OCI-M1 (cell line): ENCODE measurements around the gene RTBDN.
"Not testable (repeated sequence)": the region's sequence is repeated elsewhere in the genome, so short reads cannot be mapped to it uniquely, and the experiment has no call there.

Experiments
- DNase-seq: peaks from one replicate; lab custom pipeline; 2025; lab: John Stamatoyannopoulos, UW

The RTBDN gene

DNA sequence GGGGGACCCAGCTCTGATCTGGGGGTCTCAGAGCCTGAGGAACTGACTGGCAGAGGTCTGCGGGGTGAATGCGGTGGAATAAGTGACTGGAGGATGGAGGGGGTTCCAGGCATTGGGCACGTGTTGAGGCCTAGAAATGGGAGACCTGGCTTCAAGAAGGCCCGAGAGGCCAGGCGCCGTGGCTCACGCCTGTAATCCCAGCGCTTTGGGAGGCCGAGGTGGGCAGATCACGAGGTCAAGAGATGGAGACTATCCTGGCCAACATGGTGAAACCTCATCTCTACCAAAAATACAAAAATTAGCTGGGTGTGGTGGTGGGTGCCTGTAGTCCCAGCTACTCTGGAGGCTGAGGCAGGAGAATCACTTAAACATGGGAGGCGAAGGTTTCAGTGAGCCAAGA, 16.6 kb downstream of the RTBDN start:
- not testable (repeated sequence) for DNase-seq

DNA sequence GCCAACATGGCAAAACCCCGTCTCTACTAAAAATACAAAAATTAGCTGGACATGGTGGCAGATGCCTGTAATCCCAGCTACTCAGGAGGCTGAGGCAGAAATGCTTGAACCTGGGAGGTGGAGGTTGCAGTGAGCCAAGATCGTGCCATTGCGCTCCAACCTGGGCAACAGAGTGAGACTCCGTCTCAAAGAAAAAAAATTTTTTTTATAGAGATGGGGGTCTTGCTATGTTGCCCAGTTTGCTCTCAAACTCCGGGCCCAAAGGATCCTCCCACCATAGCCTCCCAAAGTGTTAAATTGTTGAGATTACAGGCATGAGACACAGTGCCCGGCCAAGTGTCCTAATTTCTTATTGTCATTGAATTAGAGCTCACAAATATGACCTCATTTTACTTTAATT, 17.2 kb downstream of the RTBDN start:
- DNase-seq, result not testable (repeated sequence)

DNA sequence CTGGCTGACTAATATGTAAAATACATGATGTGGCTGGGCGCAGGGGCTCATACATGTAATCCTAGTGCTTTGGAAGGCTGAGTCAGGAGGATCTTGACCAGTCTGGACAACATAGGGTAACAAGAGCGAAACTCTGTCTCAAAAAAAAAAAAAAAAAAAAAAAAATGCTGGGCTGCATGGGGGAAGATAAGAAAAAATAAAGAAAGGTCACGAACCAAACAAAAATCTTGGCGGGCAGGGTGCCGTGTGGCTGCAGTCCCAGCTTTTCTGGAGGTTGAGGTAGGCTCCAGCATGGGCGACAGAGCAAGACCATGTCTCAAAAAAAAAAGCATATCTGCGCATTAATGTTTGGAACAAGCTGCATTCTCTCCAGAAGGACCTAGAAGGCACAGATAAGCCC, 19.3 kb downstream of the RTBDN start:
- no peak for DNase-seq

DNA sequence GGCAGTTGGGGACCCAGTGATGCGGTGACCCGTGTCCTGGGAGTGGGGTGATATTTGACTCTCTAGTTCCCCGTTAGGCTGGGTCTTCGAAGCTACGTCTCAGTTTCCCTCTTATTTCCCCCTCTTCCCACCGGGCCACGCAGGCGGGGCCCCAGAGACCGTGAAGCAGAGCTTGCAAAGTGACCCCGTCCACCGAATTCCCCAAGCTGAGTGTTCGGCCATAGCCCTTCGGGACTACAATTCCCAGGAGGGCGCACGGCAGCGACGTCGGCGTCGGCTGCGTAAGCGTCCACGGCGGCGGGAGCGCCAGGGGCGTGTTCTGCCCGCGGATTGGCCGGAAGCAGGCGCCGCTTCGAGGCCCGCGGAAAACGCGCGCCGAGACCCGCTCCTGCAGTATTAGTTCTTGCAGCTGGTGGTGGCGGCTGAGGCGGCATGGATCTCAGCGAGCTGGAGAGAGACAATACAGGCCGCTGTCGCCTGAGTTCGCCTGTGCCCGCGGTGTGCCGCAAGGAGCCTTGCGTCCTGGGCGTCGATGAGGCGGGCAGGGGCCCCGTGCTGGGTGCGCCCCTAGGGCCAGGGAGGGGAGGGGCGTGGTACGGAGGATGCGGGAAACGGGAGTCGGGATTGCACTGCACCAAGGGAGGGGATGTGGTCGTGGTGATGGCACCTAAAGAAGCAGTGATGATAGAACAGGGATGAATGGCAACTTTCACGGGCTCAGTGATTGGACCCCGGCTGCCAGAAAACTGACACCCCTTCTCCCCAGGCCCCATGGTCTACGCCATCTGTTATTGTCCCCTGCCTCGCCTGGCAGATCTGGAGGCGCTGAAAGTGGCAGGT, 27.9 kb downstream of the RTBDN start, which contains the start of gene RNASEH2A:
RNASEH2A (plus strand) TSS at position 343 of the 840 bp plus-strand sequence; CDS start at position 433, 90 bp downstream.
- peak; percentile 89 for DNase-seq

DNA sequence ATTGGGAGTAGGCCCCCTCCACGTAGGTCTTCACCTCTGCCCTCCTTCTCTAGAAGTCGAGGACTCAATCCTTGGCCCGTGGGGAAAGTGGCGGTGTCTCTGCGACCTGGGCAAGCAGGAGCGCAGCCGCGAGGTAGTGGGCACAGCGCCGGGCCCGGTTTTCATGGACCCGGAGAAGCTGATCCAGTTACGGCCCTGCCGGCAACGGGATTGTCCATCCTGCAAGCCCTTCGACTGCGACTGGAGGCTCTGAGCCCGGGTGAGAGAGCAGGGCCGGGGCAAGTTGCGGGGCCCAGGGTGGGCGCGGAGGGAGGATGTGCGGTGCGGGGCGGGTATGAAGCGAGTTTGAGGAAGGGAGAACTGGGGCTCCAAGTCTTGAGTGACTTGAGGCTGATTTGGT, 30.3 kb downstream of the RTBDN start:
- no peak for DNase-seq

DNA sequence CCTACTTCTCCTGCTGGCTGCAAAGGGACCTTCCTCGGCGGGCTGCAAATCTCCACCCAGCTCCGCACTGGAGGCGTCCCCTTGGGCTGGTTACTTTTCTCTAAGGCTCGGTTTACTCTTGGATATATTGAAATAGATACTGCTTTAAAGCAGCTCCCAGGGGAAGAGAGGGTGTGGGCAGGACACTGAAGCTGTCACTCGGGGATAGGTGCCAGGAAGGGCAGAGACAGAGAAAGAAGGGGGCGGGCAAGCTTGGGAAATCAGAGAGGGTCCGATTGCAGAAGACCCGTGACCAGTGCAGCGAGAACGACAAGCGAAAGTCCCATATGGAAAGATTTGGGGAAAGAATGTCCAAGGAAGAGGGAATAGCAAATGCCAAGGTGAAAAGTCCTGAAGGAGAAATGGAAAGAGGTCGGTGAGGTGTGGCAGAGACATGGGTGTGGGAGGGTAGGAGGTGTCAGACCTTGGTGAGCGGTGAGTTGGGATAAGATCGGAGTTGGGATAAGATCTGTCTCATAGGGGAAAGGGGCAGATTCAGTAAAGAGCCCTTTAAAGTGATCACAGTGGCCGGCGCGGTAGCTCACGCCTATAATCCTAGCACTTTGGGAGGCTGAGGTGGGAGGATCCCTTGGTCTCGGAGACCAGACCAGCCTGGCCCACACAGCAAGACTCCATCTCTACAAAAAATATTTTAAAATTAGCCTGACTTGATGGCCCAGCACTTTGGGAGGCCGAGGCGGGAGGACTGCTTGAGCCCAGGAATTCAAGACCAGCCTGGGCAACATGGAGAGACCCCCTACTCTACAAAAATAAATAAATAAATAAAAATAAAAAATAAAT, 31.9 kb downstream of the RTBDN start:
- no peak for DNase-seq

DNA sequence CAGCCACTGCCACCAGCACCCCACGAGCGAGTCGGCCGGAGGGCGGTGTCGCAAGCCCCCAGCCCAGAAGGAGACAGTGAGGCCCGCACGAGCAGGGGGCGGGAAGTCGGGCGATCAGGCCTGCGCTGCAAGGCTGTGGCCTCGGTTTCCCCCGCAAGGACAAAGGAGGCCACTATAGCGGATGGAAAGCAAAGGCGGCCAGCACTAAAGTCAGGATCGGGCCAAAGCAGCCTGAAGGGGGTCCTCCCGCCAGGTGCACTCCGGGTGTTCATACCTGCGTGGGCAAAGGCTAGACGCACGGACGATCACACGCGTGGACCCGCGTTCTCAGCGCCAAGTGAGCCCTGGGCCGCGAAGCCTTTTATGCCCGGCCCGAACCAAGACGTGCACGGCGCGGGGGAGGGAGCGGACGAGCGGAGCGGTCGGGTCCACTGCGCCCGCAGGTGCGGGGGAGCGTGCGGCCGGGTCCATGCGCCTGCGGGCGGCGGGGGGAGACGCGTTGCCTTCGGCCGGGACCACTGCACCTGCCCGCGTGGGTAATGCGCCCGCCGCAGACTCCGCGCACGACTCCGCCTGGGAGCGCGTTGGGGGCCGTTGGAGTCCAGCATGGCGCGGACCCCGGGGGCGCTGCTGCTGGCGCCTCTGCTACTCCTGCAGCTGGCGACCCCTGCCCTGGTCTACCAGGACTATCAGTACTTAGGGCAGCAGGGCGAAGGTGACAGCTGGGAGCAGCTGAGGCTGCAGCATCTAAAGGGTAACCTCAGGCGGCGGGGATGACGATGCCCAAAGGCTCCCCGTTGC, 32.7 kb downstream of the RTBDN start, which contains the start of the genes PRDX2 and THSD8:
PRDX2 (minus strand) TSS at position 335 of the 801 bp plus-strand sequence. CDS start 539 bp downstream, outside the sequence.
THSD8 (plus strand) TSS at position 604 of the 801 bp plus-strand sequence; CDS start at position 607, 3 bp downstream.
- DNase-seq, result peak; percentile 83

DNA sequence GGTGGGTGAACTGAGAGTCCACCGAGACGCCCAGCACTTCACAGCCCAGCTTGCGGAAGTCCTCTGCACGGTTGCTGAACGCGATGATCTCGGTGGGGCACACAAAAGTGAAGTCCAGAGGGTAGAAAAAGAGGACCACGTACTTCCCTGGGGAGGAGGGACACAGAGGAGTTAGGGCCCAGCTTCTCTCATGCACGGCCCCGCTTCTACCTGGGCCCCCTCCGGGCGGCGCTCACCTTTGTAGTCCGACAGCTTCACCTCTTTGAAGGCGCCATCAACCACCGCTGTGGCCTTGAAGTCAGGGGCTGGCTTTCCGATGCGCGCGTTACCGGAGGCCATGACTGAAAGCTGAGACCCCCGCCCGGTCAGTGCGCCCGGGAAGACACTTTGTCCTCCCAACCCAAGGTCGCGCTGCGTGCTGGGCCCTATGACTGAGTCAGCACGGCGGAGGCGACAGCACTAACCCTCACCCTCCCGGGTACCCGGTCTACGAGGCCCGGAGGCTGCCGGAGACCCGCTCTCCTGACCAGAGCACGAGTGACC, 33.4 kb downstream of the RTBDN start:
- peak; percentile 15 for DNase-seq

DNA sequence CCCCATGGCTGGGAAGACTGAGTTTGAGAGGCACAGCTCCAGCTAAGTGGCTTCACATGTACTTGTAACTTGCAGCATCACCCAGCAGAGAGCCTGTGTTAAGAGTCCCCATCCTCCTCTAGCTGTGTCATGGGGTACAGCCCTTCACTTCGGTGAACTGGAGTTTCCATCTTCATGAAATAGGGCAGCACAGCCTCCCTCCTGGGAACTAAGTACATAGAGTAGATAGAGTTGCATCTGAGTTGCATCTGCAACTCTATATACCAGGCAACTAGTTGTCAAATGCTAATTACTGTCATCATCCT, 34.0 kb downstream of the RTBDN start:
- DNase-seq, result no peak

DNA sequence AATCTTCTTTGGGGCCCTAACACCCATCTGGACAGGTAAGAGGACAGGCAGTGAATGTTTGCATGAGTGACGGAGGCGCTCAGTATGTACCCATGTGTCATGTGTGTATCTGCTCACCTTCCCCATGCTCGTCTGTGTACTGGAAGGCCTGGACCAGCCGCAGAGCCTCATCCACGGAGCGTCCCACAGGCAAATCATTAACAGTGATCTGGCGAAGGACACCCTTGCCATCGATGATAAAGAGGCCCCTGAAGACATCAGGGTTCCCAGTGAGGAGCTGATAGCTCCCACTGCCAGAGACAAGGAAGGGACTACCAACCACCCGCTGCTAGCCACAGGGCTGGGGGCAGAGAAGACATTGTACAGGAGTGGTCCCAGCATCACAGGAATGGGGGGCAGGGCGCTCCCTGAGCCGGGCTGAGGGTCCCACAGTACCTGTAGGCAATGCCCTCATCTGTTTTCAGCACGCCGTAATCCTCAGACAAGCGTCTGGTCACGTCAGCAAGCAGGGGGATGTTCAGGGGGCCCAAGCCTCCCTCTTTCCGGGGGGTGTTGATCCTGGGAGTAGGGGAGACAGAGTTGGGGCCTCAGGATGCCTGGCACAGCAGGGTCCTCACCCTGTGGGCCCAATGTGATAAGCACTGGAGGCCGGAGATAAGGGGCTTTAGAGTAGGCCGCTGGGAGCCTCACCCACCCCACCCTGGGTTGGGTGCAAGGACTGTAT, 34.5 kb downstream of the RTBDN start:
- DNase-seq, result no peak

DNA sequence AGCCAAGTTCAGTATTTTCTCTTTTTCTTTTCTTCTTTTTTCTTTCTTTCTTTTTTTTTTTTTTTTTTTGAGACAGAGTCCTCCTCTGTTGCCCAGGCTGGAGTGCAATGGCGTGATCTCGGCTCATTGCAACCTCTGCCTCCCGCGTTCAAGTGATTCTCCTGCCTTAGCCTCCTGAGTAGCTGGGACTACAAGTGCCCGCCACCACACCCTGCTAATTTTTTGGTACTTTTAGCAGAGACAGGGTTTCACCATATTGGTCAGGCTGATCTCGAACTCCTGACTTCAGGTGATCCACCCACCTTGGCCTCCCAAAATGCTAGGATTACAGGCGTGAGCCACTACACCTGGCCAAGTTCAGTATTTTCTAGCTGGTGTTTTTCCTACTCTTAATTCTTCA, 36.8 kb downstream of the RTBDN start:
- DNase-seq, result not testable (repeated sequence)

DNA sequence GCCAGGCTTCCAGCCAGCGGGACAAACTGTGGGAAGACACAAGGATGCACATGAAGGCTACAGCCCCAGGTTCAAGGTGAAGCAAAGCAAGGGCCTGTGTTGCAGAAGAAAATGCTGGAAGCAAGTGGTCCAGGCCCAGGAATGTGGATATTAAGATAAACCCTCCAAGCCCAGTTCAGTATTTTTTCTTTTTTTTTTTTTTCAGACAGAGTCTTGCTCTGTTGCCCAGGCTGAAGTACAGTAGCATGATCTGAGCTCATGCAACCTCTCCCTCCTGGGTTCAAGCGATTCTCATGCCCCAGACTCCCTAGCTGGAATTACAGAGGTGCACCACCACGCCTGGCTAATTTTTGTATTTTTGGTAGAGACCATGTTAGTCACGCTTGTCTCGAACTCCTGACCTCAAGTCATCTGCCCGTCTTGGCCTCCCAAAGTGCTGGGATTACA, 37.2 kb downstream of the RTBDN start:
- DNase-seq, result no peak

DNA sequence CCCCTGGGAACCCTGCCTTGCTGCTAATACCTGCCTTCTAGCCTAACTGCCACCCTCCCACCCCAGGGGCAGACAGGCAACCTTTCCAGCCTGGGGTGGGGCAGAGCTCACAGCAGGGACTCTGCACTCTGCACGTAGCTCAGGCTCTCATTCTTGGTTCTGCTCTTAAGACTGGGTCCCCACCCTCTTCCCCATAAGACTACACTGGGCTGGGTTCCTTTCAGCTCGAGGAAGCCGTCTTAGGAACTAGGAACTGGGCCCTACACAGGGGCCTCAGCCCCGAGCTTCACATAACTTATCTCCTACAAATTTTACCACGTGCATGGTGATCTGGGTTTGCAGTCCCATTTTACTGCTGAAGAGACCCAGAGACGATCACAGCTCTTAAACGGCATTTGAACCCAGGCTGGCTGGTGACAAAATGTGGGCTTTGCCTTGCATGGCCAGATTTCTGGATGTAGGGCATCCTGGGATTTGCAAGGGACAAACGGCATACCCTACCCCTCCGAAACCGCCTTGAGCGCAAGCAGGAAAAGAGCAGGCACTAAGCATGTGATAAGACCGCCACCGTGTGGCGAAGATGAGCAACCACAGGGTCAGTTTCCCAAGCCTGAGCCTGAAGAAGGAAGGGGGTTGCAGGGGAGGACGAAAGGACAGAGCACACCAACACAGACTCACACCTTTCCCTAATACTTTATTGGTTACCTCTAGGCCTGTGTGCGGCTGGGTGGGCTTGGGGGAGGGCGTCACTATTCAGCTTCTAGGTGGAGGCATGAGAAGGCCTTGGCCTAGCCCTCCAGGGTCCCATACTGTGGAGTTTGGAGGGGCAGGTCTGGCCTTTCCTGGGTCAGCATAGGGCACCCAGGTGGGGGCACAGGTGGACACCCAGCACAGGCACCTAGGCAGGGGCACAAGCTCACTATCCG, 38.0 kb downstream of the RTBDN start:
- peak; percentile 83 for DNase-seq

DNA sequence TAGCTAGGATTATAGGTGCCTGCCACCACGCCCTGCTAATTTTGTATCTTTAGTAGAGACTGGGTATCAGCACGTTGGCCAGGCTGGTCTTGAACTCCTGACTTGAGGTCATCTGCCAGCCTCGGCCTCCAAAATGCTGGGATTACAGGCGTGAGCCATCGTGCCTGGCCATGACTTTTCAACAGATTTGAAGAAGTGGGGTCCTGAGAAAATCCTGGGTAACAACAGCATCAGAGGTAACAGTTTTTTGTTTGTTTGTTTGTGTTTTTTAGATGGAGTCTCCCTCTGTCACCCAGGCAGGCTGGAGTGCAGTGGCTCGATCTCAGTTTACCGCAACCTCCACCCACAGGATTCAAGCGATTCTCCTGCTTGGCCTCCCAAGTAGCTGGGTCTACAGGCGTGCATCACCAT, 39.4 kb downstream of the RTBDN start:
- no peak for DNase-seq

DNA sequence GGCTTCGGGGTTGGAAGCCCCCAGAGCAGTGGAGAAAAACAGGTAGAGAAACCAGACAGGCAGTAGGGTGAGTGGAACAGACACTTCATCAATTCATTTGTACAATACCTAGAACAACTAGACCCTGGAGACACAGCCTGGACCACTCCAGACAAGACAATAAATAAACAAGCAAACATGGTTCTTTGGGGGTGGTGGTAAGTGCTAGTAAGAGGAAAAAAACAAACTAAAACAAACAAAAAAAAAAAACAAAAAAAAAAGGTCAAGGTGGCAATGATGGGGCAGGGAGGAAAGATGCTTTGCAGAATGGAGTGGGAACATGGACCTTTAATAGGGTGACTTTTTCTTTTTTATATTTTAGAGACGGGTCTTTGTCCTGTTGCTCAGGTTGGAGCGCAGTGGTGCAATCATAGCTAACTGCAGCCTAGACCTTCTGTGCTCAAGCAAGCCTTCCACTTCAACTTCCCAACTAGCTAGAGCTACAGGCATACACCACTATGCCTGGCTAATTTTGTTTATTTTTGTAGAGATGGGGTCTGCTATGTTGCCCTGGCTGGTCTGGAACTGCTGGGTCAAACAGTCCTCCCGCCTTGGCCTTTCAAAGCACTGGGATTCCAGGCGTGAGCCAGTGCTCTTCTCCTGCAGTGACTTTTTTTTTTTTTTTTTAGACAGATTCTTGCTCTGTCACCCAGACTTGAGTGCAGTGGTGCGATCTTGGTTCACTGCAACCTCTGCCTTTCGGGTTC, 40.0 kb downstream of the RTBDN start:
- DNase-seq, result no peak

DNA sequence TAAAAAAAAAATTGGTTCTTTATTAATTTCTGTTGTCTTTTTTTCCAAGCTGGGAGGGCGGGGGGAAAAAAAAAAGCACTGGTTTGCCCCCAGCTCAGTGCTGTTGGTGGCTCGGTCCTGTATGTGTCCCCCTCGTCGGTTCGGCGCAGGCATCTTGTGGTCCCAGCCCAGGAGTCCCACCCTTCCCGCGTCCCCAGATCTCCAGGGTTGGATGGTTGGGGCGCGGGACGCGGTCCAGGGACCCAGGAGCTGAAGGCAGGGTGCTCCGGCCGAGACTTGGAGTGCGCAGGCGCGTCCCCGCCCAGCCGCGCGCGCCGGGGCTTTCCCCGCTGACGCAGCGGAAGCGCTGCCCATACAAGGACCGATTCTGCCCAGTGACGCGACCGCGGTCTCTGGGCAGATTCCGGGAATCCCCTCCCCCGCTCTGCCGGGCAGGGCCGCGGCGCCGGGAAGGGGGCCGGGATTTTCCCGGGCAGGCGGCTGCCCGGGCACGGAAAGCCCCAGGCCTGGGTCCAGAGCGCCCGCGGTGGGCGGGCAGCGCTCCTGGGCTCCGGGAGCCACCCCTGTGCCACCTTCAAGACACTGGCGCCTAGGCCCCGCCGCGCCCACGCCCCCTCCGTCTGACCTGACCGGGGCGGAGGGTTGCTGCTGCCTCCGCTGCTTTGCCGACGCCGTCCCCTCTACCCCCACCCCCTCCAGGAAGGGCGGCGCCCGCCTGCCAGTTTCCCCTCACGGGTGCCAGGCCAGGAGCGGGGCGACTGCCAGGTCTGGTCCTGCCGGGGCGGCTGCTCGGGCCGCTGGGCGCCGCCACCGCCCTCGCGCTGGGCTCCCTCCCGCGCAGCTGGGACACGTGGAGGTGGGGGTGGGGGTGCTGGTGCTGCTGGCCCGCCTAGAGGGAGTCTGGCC, 40.8 kb downstream of the RTBDN start:
- DNase-seq, result peak; percentile 92

DNA sequence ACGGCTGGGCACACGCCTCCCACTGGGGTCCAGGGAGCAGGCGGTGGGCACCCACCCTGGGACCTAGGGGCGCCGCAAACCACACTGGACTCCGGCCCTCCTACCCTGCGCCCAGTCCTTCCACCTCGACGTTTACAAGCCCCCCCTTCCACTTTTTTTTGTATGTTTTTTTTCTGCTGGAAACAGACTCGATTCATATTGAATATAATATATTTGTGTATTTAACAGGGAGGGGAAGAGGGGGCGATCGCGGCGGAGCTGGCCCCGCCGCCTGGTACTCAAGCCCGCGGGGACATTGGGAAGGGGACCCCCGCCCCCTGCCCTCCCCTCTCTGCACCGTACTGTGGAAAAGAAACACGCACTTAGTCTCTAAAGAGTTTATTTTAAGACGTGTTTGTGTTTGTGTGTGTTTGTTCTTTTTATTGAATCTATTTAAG, 41.5 kb downstream of the RTBDN start:
- peak; percentile 68 for DNase-seq
